Frontal cortex (tissue), 4 donors: ENCODE data around the gene FAM163A. TPM values are rescaled to one million over a fixed set of nuclear protein-coding genes. Genes with fewer than 3 reads are reported as not detected.
"Not testable (repeated sequence)": the region's sequence is repeated elsewhere in the genome, so short reads cannot be mapped to it uniquely, and the experiment has no call there.

Experiments used
- DNase-seq, 2 donors: peaks; one replicate each; pipeline ENCODE4 v3.0.0; 2012; ENCODE audit warnings: low spot score in 2 of 2
- FAIRE-seq: peaks from 2 replicates; lab custom pipeline; 2012; peaks lifted over from hg19 to GRCh38; lab: Jason Lieb, UNC
- total RNA-seq: library from RNA; depleted of rRNA; stranded (reverse); fragments of >200 nt; gene quantifications from one replicate; pipeline ENCODE4 v1.2.3, GENCODE V29; 2014
- donor health status: control.
- donor health status: control.
- donor health status: control.

FAM163A gene
- total RNA-seq, 1 donor from 2014 or later = 0.41 TPM

- DNase-seq = no peak
- no peak for FAIRE-seq
Observed at GRCh38 chr1:179785728-179786127, 42.6 kb downstream of the FAM163A start.

GRCh38 chr1:179786815-179787685, 44.0 kb downstream of the FAM163A start:
- FAIRE-seq (no peak), DNase-seq (no peak)

- DNase-seq (peak in 1 of 2 donors; percentile 24), FAIRE-seq (no peak)
Observed at GRCh38 chr1:179788259-179788658, 45.2 kb downstream of the FAM163A start.

- FAIRE-seq = no peak
- no peak for DNase-seq
Observed at GRCh38 chr1:179793281-179793680, 50.2 kb downstream of the FAM163A start.

- FAIRE-seq (no peak), DNase-seq (no peak)
Observed at GRCh38 chr1:179794146-179794545, 51.1 kb downstream of the FAM163A start.

- FAIRE-seq = no peak
Observed at GRCh38 chr1:179794669-179795068, 51.6 kb downstream of the FAM163A start.

GRCh38 chr1:179798213-179798863, 55.2 kb downstream of the FAM163A start:
- FAIRE-seq (no peak), DNase-seq (no peak)

More at GRCh38 chr1:179794669-179795068, 51.6 kb downstream of the FAM163A start:
- DNase-seq = no peak

GRCh38 chr1:179798864-179799516, 55.9 kb downstream of the FAM163A start:
- FAIRE-seq (no peak), DNase-seq (no peak)

- no peak for DNase-seq
- no peak for FAIRE-seq
Observed at GRCh38 chr1:179800481-179800880, 57.4 kb downstream of the FAM163A start.

- no peak for FAIRE-seq
Observed at GRCh38 chr1:179803104-179803503, 60.0 kb downstream of the FAM163A start.

GRCh38 chr1:179803918-179804317, 60.8 kb downstream of the FAM163A start:
- no peak for FAIRE-seq
- DNase-seq = no peak

More at GRCh38 chr1:179803104-179803503, 60.0 kb downstream of the FAM163A start:
- no peak for DNase-seq

- not testable (repeated sequence) for FAIRE-seq, DNase-seq
Observed at GRCh38 chr1:179804417-179804816, 61.3 kb downstream of the FAM163A start.

GRCh38 chr1:179805291-179806195, 62.5 kb downstream of the FAM163A start:
- no peak for FAIRE-seq
- DNase-seq = no peak

- no peak for DNase-seq
- no peak for FAIRE-seq
Observed at GRCh38 chr1:179806333-179806732, 63.2 kb downstream of the FAM163A start.

GRCh38 chr1:179807291-179807690, 64.2 kb downstream of the FAM163A start:
- FAIRE-seq (no peak), DNase-seq (no peak)

- DNase-seq = no peak
- FAIRE-seq = no peak
Observed at GRCh38 chr1:179807691-179808485, 64.8 kb downstream of the FAM163A start.

GRCh38 chr1:179808503-179808902, 65.4 kb downstream of the FAM163A start:
- DNase-seq = no peak
- FAIRE-seq = no peak

- DNase-seq = peak; percentile 49 to 69
- no peak for FAIRE-seq
Observed at GRCh38 chr1:179809506-179810366, 66.6 kb downstream of the FAM163A start.
